Activated CD8-positive, alpha-beta T cell treated with anti-CD3 and anti-CD28 coated beads for 36 hours (primary cell): ENCODE data around the gene C10orf67. TPM values are rescaled to one million over a fixed set of nuclear protein-coding genes. Genes with fewer than 3 reads are reported as not detected.

Experiments
- ATAC-seq: fragments of 200-7000 bp; cut with Tn5 transposase; one replicate; pipeline ENCODE4 v1.10.0; 2021; ENCODE audit warnings: mild to moderate bottlenecking, moderate library complexity
- CTCF ChIA-PET: fragments of 350-600 bp; sonication (Branson Sonifier 250); formaldehyde crosslinking; loops from one replicate; lab custom pipeline; 2021; ENCODE audit warnings: antibody characterized with exemption; lab: Charles Lee
- POLR2A ChIA-PET: fragments of 350-600 bp; sonication (Branson Sonifier 250); formaldehyde crosslinking; loops from one replicate; lab custom pipeline; 2021; ENCODE audit warnings: antibody characterized with exemption; lab: Charles Lee
- DNase-seq: peaks from one replicate; pipeline ENCODE4 v3.0.0-alpha.2; 2020
- H3K27ac Mint-ChIP-seq: one replicate; pipeline ENCODE4 v1.8.0; 2021; ENCODE audit warnings: mild to moderate bottlenecking, mixed read lengths
- H3K27me3 Mint-ChIP-seq: one replicate; pipeline ENCODE4 v1.8.0; 2021; ENCODE audit warnings: mixed read lengths
- H3K36me3 Mint-ChIP-seq: one replicate; pipeline ENCODE4 v1.8.0; 2021; ENCODE audit warnings: low read depth, mixed read lengths
- H3K4me1 Mint-ChIP-seq: one replicate; pipeline ENCODE4 v1.8.0; 2021; ENCODE audit warnings: low read depth, mixed read lengths
- H3K4me3 Mint-ChIP-seq: one replicate; pipeline ENCODE4 v1.8.0; 2021; ENCODE audit warnings: mild to moderate bottlenecking, moderate library complexity, mixed read lengths
- H3K9me3 Mint-ChIP-seq: one replicate; pipeline ENCODE4 v1.8.0; 2021; ENCODE audit warnings: mixed read lengths
- intact Hi-C: fragments of 100-400 bp; cut with micrococcal nuclease; formaldehyde crosslinking; loops from one replicate; pipeline ENCODE4 v1.10.0; 2022
- total RNA-seq, 2 experiments: library from RNA; stranded (reverse); gene quantifications; one replicate each; pipeline ENCODE4 v1.2.3, GENCODE V29; 2021
- TF ChIP-seq, protein P1 (sequence below): fragments of 200-600 bp; IDR thresholded peaks from one replicate; pipeline ENCODE4 v1.8.0; 2022; ENCODE audit warnings: antibody characterized with exemption, mild to moderate bottlenecking

Gene C10orf67
- total RNA-seq, 2 experiments from 2014 or later: 0.25 to 0.32 TPM

DNA sequence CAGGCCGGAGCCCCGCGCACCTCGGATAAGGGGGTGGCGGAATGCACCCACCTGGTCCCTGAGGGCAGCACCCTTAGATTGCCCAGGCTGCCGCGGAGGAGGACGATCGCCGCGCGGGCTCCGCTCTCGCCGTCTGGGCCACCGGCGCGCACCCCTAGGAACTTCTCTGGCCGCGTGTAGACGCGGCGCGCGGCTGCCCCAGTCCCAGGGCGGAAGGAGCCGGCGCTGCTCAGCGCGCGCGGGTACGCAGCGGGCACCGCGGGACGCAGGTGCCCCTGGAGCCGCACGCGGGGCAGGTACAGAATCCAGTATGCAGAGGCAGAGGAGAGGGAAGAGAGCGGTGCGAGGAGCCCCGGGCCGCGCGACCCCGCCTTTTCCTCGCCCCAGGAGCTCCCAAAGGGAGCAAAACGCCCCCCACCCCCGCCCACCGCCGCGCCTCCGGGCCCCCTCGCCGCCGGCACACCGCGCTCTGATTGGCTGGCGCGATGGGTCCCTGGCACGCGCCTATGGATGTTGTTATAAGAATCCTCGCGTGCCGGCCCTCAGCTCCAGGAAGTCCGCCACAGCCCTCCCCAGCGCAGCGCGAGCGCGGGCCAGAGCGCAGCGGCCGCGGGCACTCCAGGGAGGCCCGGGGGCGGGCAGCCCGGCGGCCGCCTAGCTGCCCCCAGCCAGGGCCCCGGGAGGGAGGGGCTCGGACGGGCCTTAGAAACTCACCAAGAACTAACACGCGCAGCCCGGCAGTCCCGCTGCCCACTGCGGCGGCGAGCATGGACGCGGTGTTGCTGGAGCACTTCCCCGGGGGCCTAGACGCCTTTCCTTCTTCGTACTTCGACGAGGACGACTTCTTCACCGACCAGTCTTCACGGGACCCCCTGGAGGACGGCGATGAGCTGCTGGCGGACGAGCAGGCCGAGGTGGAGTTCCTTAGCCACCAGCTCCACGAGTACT, 152.6 kb downstream of the C10orf67 start, which contains the start of gene PTF1A:
Gene PTF1A (plus strand): TSS at position 549 of the 948 bp plus-strand sequence. CDS start 219 bp downstream, at position 768.
- POLR2A ChIA-PET: no interaction called here
- intact Hi-C loops: no loop called here
- Mint-ChIP-seq H3K27ac (no peak within 1 kb of the TSS), H3K4me3 (no peak within 1 kb of the TSS), H3K4me1 (peaks cover 2% of the 10 kb centered on the region), H3K9me3 (no peaks in the 10 kb centered on the region), H3K36me3 (no peaks in the 10 kb centered on the region), H3K27me3 (peaks cover 64% of the 10 kb centered on the region)
- ATAC-seq (no peak), DNase-seq (no peak)
- TF ChIP-seq, protein P1, sequence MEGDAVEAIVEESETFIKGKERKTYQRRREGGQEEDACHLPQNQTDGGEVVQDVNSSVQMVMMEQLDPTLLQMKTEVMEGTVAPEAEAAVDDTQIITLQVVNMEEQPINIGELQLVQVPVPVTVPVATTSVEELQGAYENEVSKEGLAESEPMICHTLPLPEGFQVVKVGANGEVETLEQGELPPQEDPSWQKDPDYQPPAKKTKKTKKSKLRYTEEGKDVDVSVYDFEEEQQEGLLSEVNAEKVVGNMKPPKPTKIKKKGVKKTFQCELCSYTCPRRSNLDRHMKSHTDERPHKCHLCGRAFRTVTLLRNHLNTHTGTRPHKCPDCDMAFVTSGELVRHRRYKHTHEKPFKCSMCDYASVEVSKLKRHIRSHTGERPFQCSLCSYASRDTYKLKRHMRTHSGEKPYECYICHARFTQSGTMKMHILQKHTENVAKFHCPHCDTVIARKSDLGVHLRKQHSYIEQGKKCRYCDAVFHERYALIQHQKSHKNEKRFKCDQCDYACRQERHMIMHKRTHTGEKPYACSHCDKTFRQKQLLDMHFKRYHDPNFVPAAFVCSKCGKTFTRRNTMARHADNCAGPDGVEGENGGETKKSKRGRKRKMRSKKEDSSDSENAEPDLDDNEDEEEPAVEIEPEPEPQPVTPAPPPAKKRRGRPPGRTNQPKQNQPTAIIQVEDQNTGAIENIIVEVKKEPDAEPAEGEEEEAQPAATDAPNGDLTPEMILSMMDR: no peak
- CTCF ChIA-PET: interaction anchor here (1.1 kb wide), 1 partner anchor 33 kb away, joined by 3 read pairs; no protein-coding TSS in a partner anchor

DNA sequence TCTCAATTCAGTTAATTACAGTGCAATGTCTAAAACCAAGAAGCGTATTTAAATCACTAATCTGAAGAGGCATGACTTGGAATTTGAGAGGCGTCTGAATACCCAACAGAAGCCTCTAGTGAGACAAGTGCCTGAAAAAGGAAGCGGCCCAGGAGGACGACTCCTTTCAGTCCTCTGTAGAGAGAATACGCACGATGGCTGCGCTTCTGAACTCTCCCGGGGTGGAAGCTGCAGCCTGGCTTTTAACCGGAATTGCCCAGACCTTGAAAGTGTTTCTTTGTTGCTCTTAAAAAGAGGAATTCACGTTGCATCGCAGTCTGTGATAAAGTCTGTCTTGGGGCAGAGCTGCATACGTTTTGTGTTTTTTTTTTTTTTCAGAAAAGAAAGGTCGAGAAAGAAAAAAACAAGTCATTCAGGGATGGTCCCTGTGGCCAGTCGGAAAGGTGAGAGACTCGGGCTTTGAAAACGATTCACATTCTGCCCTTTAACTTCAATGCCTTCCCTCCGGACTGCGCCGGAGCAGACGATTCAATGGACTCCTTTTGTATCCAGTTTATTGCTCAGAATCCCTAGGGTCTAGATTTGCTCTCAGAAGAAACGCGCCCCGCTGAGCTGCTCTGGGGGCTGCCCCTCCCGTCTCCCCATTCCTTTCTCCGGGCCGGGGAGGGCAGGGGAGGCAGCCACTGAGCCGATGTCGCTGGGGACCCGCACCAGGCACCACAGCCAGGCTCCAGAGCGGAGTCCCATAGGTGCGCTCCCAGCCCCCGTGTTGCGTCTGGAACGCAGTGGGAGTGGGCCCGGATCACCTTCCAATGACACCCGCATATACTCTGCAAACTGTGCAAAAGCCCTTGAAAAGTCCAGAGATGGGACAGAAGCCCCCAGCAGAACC, 153.5 kb downstream of the C10orf67 start:
- CTCF ChIA-PET: no interaction called here
- H3K9me3 Mint-ChIP-seq: no peaks in the 10 kb centered on the region
- peaks cover 59% of the 10 kb centered on the region for H3K27me3 Mint-ChIP-seq
- no peaks in the 10 kb centered on the region for H3K36me3 Mint-ChIP-seq
- intact Hi-C loops: no loop called here
- TF ChIP-seq, protein P1: no peak
- H3K4me3 Mint-ChIP-seq: no peak overlapping the region
- ATAC-seq: no peak
- no peak overlapping the region for H3K27ac Mint-ChIP-seq
- POLR2A ChIA-PET: no interaction called here
- no peak for DNase-seq
- peaks cover 2% of the 10 kb centered on the region for H3K4me1 Mint-ChIP-seq

DNA sequence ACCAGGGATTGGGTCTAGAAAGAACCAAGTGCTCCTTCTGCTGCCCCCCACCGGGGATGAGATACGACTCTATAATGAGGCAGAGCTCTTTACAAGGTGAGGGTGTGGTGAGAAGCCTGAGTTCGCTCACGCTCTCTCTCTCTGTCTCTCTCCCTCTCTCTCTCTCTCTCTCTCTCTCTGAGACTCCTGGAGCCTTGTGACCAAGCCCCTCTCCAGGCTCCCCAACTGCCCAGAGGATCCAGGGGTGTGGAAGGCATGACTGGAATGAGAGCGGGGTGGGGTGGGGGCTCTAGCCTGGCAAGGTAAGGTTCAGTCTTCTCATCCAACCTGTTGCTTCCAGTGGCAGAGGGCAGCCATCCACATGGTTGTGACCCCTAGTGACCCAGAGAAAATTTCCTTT, 155.6 kb downstream of the C10orf67 start:
- Mint-ChIP-seq H3K36me3 (no peaks in the 10 kb centered on the region), H3K27ac (no peak overlapping the region), H3K27me3 (peaks cover 52% of the 10 kb centered on the region), H3K9me3 (no peaks in the 10 kb centered on the region), H3K4me1 (peaks cover 2% of the 10 kb centered on the region), H3K4me3 (no peak overlapping the region)
- CTCF ChIA-PET: interaction anchor here (2.8 kb wide), 1 partner anchor 31 kb away, joined by 8 read pairs; no protein-coding TSS in a partner anchor
- POLR2A ChIA-PET: no interaction called here
- DNase-seq (no peak), ATAC-seq (no peak)
- TF ChIP-seq, protein P1: no peak
- intact Hi-C loops: no loop called here

DNA sequence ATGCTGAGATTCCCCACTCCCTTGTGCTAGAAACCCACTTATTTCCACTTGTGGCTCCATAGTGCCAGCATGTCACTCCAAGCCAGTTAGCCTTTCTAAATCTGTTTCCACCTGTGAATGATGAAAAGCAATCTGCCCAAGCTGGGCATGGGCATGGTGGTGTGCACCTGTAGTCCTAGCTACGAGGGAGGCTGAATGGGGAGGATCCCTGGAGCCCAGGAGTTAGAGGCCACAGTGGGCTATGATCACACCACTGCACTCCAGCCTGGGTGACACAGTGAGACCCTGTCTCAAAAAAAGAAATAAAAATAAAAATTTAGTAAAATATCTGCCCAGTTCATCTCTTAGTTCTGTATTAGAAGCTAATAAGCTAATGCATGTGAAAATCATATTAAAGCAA, 157.4 kb downstream of the C10orf67 start:
- no peak overlapping the region for H3K4me3 Mint-ChIP-seq
- H3K9me3 Mint-ChIP-seq: no peaks in the 10 kb centered on the region
- intact Hi-C loops: no loop called here
- no peak for DNase-seq
- ChIA-PET CTCF (interaction anchor here (2.8 kb wide), 1 partner anchor 29 kb away, joined by 8 read pairs; no protein-coding TSS in a partner anchor), POLR2A (no interaction called here)
- no peak overlapping the region for H3K27ac Mint-ChIP-seq
- H3K36me3 Mint-ChIP-seq: no peaks in the 10 kb centered on the region
- ATAC-seq: no peak
- no peaks in the 10 kb centered on the region for H3K4me1 Mint-ChIP-seq
- H3K27me3 Mint-ChIP-seq: peaks cover 47% of the 10 kb centered on the region
- TF ChIP-seq, protein P1: no peak
